HG03354 (cell line): ENCODE data around the gene RGS13.

ENCODE experiments used
- ATAC-seq: cut with Tn5 transposase; IDR thresholded peaks from one replicate; pipeline ENCODE4 v1.9.1; 2021; ENCODE audit warnings: mild to moderate bottlenecking; ENCODE audit not compliant: unreplicated experiment, poor library complexity, severe bottlenecking

The RGS13 gene

GRCh38 chr1:192620071-192620635 lies 15.8 kb upstream of the RGS13 start:
- no peak for ATAC-seq

- peak; percentile 94 for ATAC-seq
Observed at GRCh38 chr1:192626366-192627179, 9.4 kb upstream of the RGS13 start.

GRCh38 chr1:192627901-192628300 lies 8.0 kb upstream of the RGS13 start:
- ATAC-seq: peak; percentile 30

DNA sequence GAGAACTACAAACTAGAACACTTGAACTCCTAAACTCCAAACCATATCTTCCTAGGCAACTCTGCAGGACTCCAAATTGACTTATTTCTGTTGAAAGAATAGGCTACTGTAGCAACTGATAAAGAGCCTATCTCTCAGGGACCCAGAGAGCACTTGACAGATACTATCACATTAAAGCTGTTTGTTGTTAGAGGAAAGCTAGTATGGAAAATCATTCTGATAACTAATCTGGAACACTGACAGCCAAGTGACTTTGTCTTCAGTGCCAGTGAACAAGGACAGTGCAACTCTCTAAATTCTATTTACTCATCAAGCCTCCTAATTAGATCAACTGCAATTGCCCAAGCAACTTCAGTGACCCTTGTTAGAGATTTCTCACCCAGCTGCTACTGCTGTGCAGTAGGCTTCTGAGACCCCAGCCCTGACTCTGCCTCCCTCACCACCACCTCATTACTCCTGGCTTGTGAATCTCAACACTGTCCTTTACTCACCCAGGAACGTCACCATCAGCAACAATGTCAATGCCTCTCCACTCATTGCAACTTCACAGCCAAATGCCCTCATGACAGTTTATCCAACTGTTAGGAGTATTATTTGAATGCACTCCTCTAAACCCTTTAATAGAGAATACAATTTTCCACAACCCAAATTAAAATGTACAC lies 7.4 kb upstream of the RGS13 start:
- no peak for ATAC-seq

DNA sequence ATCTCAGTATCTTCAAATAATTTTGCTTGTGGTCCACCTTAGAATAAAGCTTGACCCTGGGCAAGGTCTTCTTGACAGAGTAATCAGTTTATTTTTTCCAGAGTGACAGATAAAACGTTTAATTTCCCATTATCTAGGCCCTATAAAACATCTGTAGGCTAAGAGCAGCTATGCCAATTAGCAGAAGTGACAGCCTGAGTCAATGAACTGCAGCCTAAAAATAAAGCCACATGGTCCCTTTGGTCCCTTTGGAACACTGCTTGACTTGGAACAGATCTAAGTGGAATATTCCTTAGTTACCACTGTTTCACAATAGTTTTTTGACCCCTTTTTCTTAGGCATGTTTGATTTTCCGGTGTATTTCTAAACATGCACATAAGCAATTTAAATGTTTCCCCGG lies 6.3 kb upstream of the RGS13 start:
- no peak for ATAC-seq

GRCh38 chr1:192630521-192631287 lies 5.2 kb upstream of the RGS13 start:
- ATAC-seq: no peak

DNA sequence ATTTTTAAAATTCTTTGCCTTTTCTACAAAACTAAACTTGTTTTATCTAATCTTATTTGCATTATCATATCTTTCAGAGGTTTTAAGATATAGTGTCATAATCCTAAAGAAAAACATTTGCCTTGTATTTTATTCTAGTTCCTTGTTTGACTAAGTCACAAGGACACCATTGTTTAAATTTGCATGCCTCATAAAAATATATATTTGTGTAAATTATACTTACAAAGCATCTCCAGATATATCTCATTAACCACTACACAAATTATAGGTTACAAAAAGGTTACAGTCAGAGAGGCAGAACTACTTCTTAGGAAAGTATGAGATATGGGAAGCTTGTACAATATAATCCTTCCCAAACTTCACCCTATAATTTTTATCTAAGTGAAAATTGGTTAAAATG lies 4.2 kb upstream of the RGS13 start:
- ATAC-seq: no peak

GRCh38 chr1:192632188-192632587 lies 3.8 kb upstream of the RGS13 start:
- ATAC-seq: no peak

- no peak for ATAC-seq
Observed at GRCh38 chr1:192632641-192633532, 3.1 kb upstream of the RGS13 start.

DNA sequence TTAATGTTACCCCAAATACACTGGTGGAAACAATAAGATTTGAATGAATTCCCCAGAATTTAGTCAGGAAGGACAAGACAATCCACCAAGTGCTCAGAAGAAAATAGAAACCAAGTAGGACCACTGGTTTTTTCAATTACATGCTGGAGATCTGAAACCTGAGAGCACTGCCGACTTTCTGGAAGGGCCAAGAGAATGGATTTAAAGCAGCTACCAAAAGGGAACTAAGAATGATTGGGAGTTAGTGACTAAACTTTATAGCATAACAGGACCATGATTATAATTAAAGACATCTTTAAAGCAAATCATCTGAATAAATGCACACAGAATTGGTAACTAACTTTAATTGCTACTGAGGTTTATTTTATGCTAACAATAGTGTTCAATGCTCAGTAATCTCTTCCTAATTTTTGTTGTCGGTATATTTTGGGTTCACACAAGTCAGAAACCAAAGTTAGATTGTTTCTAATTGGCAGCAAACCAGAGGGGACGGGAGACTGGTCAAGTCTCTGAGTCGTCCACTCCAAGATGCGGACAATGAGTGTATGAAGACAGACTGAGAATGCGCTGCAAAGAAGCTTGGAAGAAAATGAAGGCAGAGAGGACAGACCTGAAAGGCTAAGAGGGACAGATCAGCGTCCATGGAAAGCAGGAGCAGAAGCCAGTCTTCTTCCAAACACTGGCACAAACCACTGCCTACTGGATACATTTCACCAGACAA lies 2.3 kb upstream of the RGS13 start:
- no peak for ATAC-seq

- no peak for ATAC-seq
Observed at GRCh38 chr1:192635041-192635440, 906 bp upstream of the RGS13 start.

DNA sequence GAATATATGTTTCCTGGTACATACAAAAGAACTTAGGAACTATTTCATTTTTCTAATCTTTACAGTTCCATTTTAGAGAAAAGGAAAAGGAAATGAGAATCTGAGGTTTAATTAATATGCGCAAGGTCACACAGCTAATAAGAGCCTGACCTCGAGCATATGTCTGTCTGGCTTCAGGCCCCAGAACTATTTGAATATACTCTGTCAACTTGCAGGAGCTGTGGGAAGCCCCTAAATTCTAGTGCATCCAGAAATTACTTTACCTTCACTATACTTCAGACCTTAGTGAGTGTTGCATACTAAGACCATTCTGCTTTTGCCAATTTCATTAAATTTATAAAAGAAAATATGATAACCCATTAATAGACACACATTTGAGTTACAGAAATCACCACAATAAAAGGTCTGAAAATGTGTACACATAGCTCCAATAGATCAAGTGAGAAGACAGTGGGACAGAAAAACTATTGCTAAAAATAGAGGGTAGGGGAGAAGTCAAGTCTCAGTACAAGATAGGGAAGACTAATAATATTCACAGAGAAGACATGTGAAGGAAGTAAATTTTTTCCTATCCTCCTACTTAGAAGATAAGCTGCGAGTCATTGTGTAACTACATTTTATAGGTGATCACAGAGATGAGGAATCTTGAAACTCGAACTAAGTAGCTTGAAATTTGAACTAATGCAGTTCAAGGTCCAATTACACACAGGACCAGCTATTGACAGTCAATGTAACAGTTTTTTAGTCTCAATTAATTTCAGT lies 3.8 kb downstream of the RGS13 start:
- peak; percentile 82 for ATAC-seq

GRCh38 chr1:192652159-192652558 lies 16.2 kb downstream of the RGS13 start:
- no peak for ATAC-seq

DNA sequence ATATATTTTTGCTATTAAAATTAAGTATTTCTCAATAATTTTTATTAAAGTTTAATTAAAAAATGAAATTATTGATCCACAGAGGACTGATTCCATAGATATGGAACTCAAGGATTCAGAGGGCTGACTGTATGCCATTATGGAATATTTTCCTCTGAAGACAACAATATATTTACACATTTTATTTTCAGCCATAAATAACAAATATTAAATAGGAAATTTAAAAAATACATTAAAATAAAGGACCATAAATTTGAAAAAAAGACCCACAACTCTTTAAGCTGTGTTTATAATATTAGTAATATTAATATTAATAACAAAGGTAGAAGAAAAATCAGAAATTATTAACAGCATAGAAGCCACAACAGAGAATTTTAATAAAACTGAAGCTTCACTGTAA lies 18.2 kb downstream of the RGS13 start:
- no peak for ATAC-seq

DNA sequence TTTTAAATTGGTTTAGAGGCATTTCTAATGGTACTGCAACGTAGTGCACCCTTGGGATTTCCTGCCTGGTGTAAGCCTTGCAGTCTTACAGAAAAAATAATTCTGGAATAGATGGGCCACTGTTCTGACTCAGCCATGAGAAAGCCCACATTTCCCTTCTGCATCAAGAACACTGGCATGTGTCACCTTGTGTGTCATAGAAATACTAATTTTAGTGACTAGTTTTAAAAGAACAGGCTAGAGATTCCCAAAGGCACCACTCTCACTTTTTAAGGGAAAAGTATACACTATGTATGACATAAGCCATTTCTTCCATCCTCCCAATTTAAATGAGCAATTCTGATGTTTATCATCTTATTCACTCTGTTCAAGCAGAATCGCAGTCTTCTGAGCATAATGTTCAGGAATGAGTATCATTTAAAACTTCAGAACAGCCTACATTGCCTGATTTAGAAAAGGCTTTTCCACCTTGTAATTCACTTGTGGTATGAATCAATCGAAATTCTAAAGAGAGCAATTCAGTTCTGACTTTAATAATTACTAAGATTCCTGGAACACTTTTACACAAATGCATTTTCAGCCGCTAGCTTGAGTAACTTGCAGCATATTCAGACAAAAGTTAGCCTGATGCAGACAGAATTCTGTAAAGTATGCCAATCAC lies 18.8 kb downstream of the RGS13 start:
- no peak for ATAC-seq

- no peak for ATAC-seq
Observed at GRCh38 chr1:192657760-192658159, 21.8 kb downstream of the RGS13 start.

DNA sequence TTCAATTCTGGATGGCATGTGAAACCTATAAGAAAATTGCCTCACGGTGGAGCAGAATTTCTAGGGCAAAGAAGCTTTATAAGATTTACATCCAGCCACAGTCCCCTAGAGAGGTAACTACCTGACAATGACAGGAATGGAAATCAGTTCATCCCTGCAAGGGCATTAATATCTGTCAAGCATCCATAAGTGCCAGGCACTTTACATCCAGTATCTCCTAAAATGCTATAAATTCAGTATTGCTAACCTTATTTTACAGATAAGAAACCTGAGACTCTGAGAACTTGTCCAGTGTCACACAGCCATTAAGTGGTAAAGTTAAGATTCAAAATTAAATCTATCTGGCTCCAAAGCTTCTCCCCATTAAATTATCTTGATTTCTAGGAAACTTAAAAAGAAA lies 22.3 kb downstream of the RGS13 start:
- no peak for ATAC-seq

GRCh38 chr1:192660613-192661012 lies 24.7 kb downstream of the RGS13 start:
- ATAC-seq: no peak
